ENCODE data around the gene UBA3. TPM values are rescaled to one million over a fixed set of nuclear protein-coding genes. Genes with fewer than 3 reads are reported as not detected.

The UBA3 gene
- total and polyA plus RNA-seq, 4 donors, result 41.2 to 107 (median 49.1) TPM

GRCh38 chr3:69105320-69105719 is 25.2 kb upstream of the UBA3 start:
- H3K27me3 ChIP-seq (ENCODE audit: control insufficient read depth in 3 of 3, insufficient read depth in 3 of 3, low read length in 2 of 3), result no peaks in the 10 kb centered on the region
- H3K4me1 ChIP-seq (ENCODE audit: control insufficient read depth in 5 of 5, insufficient read depth in 5 of 5, low read length in 5 of 5), result peaks cover 0 to 29% (median 0%) of the 10 kb centered on the region in 5 donors
- no peak overlapping the region for H3K27ac ChIP-seq (ENCODE audit: low read depth in 1 of 2, low read length in 1 of 2)
- DNase-seq, result no peak
- 30 to 43% methylated on average over 3 of the region's 3 CpGs for WGBS, 2 donors
- no peak for TF ChIP-seq CTCF (IDR thresholded peaks at IDR 0.05; ENCODE audit: control extremely low read depth, extremely low read depth)
- no peak for ATAC-seq (ENCODE audit: insufficient read depth, low FRiP score)
- H3K4me3 ChIP-seq, result no peak overlapping the region
- peaks cover 5 to 25% (median 14%) of the 10 kb centered on the region in 4 donors for H3K36me3 ChIP-seq (ENCODE audit: control insufficient read depth in 4 of 4, insufficient read depth in 4 of 4, low read length in 4 of 4)
- no peaks in the 10 kb centered on the region for H3K9me3 ChIP-seq (ENCODE audit: control insufficient read depth in 4 of 4, insufficient read depth in 3 of 4, low read length in 3 of 4)
- no peak overlapping the region for H3K9ac ChIP-seq (ENCODE audit: insufficient read depth in 1 of 2, low read length in 2 of 2)

GRCh38 chr3:69104586-69104985 is 24.4 kb upstream of the UBA3 start:
- 62 to 70% methylated on average over 8 of the region's 8 CpGs for WGBS, 2 donors
- Histone ChIP-seq H3K9ac (ENCODE audit: insufficient read depth in 1 of 2, low read length in 2 of 2) (no peak overlapping the region), H3K27me3 (ENCODE audit: control insufficient read depth in 3 of 3, insufficient read depth in 3 of 3, low read length in 2 of 3) (no peaks in the 10 kb centered on the region), H3K36me3 (ENCODE audit: control insufficient read depth in 4 of 4, insufficient read depth in 4 of 4, low read length in 4 of 4) (peaks cover 7 to 25% (median 14%) of the 10 kb centered on the region in 4 donors), H3K27ac (ENCODE audit: low read depth in 1 of 2, low read length in 1 of 2) (peak overlapping the region; percentile 54 to 60), H3K9me3 (ENCODE audit: control insufficient read depth in 4 of 4, insufficient read depth in 3 of 4, low read length in 3 of 4) (no peaks in the 10 kb centered on the region), H3K4me1 (ENCODE audit: control insufficient read depth in 5 of 5, insufficient read depth in 5 of 5, low read length in 5 of 5) (peaks cover 0 to 29% (median 0%) of the 10 kb centered on the region in 5 donors), H3K4me3 (no peak overlapping the region)
- ATAC-seq (ENCODE audit: insufficient read depth, low FRiP score) (no peak), DNase-seq (no peak)
- TF ChIP-seq CTCF (IDR thresholded peaks at IDR 0.05; ENCODE audit: control extremely low read depth, extremely low read depth), result no peak

- Histone ChIP-seq H3K27me3 (ENCODE audit: control insufficient read depth in 3 of 3, insufficient read depth in 3 of 3, low read length in 2 of 3) (no peaks in the 10 kb centered on the region), H3K36me3 (ENCODE audit: control insufficient read depth in 4 of 4, insufficient read depth in 4 of 4, low read length in 4 of 4) (peaks cover 7 to 25% (median 14%) of the 10 kb centered on the region in 4 donors), H3K4me1 (ENCODE audit: control insufficient read depth in 5 of 5, insufficient read depth in 5 of 5, low read length in 5 of 5) (peaks cover 0 to 29% (median 0%) of the 10 kb centered on the region in 5 donors), H3K9ac (ENCODE audit: insufficient read depth in 1 of 2, low read length in 2 of 2) (no peak overlapping the region), H3K4me3 (no peak overlapping the region), H3K27ac (ENCODE audit: low read depth in 1 of 2, low read length in 1 of 2) (peak overlapping the region in 1 of 2 donors; percentile 40), H3K9me3 (ENCODE audit: control insufficient read depth in 4 of 4, insufficient read depth in 3 of 4, low read length in 3 of 4) (no peaks in the 10 kb centered on the region)
- WGBS, 2 donors, result 89 to 97% methylated on average over 3 of the region's 3 CpGs
- TF ChIP-seq CTCF (IDR thresholded peaks at IDR 0.05; ENCODE audit: control extremely low read depth, extremely low read depth), result no peak
- DNase-seq (no peak), ATAC-seq (ENCODE audit: insufficient read depth, low FRiP score) (no peak)
Measured at GRCh38 chr3:69103123-69103522, 23.0 kb upstream of the UBA3 start.

GRCh38 chr3:69102384-69102783 is 22.2 kb upstream of the UBA3 start:
- Histone ChIP-seq H3K4me3 (no peak overlapping the region), H3K27ac (ENCODE audit: low read depth in 1 of 2, low read length in 1 of 2) (peak overlapping the region in 1 of 2 donors; percentile 64), H3K36me3 (ENCODE audit: control insufficient read depth in 4 of 4, insufficient read depth in 4 of 4, low read length in 4 of 4) (peaks cover 7 to 25% (median 14%) of the 10 kb centered on the region in 4 donors), H3K9ac (ENCODE audit: insufficient read depth in 1 of 2, low read length in 2 of 2) (no peak overlapping the region), H3K4me1 (ENCODE audit: control insufficient read depth in 5 of 5, insufficient read depth in 5 of 5, low read length in 5 of 5) (peaks cover 0 to 29% (median 0%) of the 10 kb centered on the region in 5 donors), H3K9me3 (ENCODE audit: control insufficient read depth in 4 of 4, insufficient read depth in 3 of 4, low read length in 3 of 4) (no peaks in the 10 kb centered on the region), H3K27me3 (ENCODE audit: control insufficient read depth in 3 of 3, insufficient read depth in 3 of 3, low read length in 2 of 3) (no peaks in the 10 kb centered on the region)
- ATAC-seq (ENCODE audit: insufficient read depth, low FRiP score), result no peak
- TF ChIP-seq CTCF (IDR thresholded peaks at IDR 0.05; ENCODE audit: control extremely low read depth, extremely low read depth), result no peak
- WGBS, 2 donors, result 94 to 98% methylated on average over 4 of the region's 4 CpGs
- DNase-seq, result no peak
